Hepatocyte (in vitro differentiated cells): ENCODE results near the gene MFAP1. TPM values are rescaled to one million over a fixed set of nuclear protein-coding genes. Genes with fewer than 3 reads are reported as not detected.
"Not testable (repeated sequence)": the region's sequence is repeated elsewhere in the genome, so short reads cannot be mapped to it uniquely, and the experiment has no call there.

ENCODE experiments used
- DNase-seq: peaks from one replicate; pipeline ENCODE4 v3.0.0-alpha.2; 2016; ENCODE audit warnings: low spot score
- H2AFZ ChIP-seq: fragments of 200-600 bp; sonication (generic); 2 replicates; pipeline ENCODE4 v1.6.0; 2016; ENCODE audit warnings: antibody characterized with exemption, mild to moderate bottlenecking
- H3K27ac ChIP-seq: fragments of 200-600 bp; sonication (generic); 2 replicates; pipeline ENCODE4 v1.5.1; 2016; ENCODE audit warnings: mild to moderate bottlenecking
- H3K27me3 ChIP-seq: fragments of 200-600 bp; sonication (generic); 2 replicates; pipeline ENCODE4 v1.6.1; 2016
- H3K36me3 ChIP-seq: fragments of 200-600 bp; sonication (generic); replicated peaks from 2 replicates; pipeline ENCODE4 v1.5.1; 2016; ENCODE audit warnings: low read depth; ENCODE audit not compliant: insufficient read depth
- H3K4me1 ChIP-seq: fragments of 200-600 bp; sonication (generic); 2 replicates; pipeline ENCODE4 v1.5.1; 2016; ENCODE audit warnings: mild to moderate bottlenecking, moderate library complexity; ENCODE audit not compliant: insufficient read depth
- H3K4me2 ChIP-seq: fragments of 200-600 bp; sonication (generic); 2 replicates; pipeline ENCODE4 v1.6.0; 2016
- H3K4me3 ChIP-seq: fragments of 200-600 bp; sonication (generic); 2 replicates; pipeline ENCODE4 v1.5.1; 2016; ENCODE audit warnings: mild to moderate bottlenecking
- H3K79me2 ChIP-seq: fragments of 200-600 bp; sonication (generic); 2 replicates; pipeline ENCODE4 v1.6.0; 2017; ENCODE audit warnings: mild to moderate bottlenecking
- H3K9me2 ChIP-seq: fragments of 200-600 bp; sonication (generic); replicated peaks from 2 replicates; pipeline ENCODE4 v1.6.0; 2017; ENCODE audit warnings: mild to moderate bottlenecking; ENCODE audit not compliant: insufficient read depth
- H3K9me3 ChIP-seq: fragments of 200-600 bp; sonication (generic); 2 replicates; pipeline ENCODE4 v1.5.1; 2016; ENCODE audit warnings: low read depth, mild to moderate bottlenecking
- H4K20me1 ChIP-seq: fragments of 200-600 bp; sonication (generic); 2 replicates; pipeline ENCODE4 v1.6.0; 2016; ENCODE audit warnings: mild to moderate bottlenecking; ENCODE audit not compliant: insufficient read depth, poor library complexity, severe bottlenecking
- CTCF ChIP-seq: fragments of 200-600 bp; sonication (generic); IDR thresholded peaks from 2 replicates; pipeline ENCODE4 v1.5.1; 2016; ENCODE audit warnings: antibody characterized with exemption, mild to moderate bottlenecking; ENCODE audit not compliant: poor library complexity
- EZH2 ChIP-seq: fragments of 200-600 bp; sonication (generic); IDR thresholded peaks from 2 replicates; pipeline ENCODE4 v1.6.1; 2016; ENCODE audit warnings: antibody characterized with exemption, mild to moderate bottlenecking, borderline replicate concordance
- EZH2phosphoT487 ChIP-seq: fragments of 200-600 bp; sonication (generic); IDR thresholded peaks from one replicate; pipeline ENCODE4 v1.6.1; 2018; ENCODE audit warnings: antibody characterized with exemption, mild to moderate bottlenecking, low read depth, moderate library complexity; ENCODE audit not compliant: unreplicated experiment, severe bottlenecking
- WGBS: methylation state at CpG from one replicate; pipeline ENCODE4 v1.1.6; 2016; ENCODE audit warnings: low lambda C conversion rate; ENCODE audit errors: missing lambda C conversion rate; 5-methylcytosine and 5-hydroxymethylcytosine counted together
- polyA plus RNA-seq: library from polyadenylated mRNA; unstranded; fragments of >200 nt; fragmentation: Nextera tagmentation; extraction: Ambion mirVana; gene quantifications from 2 replicates; pipeline ENCODE4 v1.2.1, GENCODE V29; 2016
- total RNA-seq: library from RNA; depleted of rRNA; stranded (reverse); fragments of >200 nt; gene quantifications from 2 replicates; pipeline ENCODE4 v1.2.3, GENCODE V29; 2014

MFAP1 gene
- total and polyA plus RNA-seq, 2 experiments from 2014 or later = 26.9 to 36.9 TPM

GRCh38 chr15:43845421-43845820 lies 20.9 kb upstream of the MFAP1 start:
- Histone ChIP-seq H3K9me3 (no peaks in the 10 kb centered on the region), H3K9me2 (no peaks in the 10 kb centered on the region), H4K20me1 (no peaks in the 10 kb centered on the region), H3K27ac (no peak overlapping the region), H3K4me3 (no peak overlapping the region), H2AFZ (no peak overlapping the region), H3K4me1 (no peaks in the 10 kb centered on the region), H3K79me2 (no peaks in the 10 kb centered on the region), H3K4me2 (no peak overlapping the region), H3K27me3 (no peaks in the 10 kb centered on the region), H3K36me3 (no peaks in the 10 kb centered on the region)
- no peak for DNase-seq
- TF ChIP-seq EZH2 (no peak), CTCF (no peak), EZH2phosphoT487 (no peak)

GRCh38 chr15:43832485-43832884 lies 8.0 kb upstream of the MFAP1 start:
- not testable (repeated sequence) for DNase-seq

GRCh38 chr15:43831519-43832052 lies 7.1 kb upstream of the MFAP1 start:
- not testable (repeated sequence) for H3K79me2 ChIP-seq, H3K4me3 ChIP-seq, H3K27me3 ChIP-seq, H4K20me1 ChIP-seq, H3K4me2 ChIP-seq, H3K9me3 ChIP-seq, H3K4me1 ChIP-seq, H3K36me3 ChIP-seq, H3K27ac ChIP-seq, DNase-seq, H3K9me2 ChIP-seq, H2AFZ ChIP-seq
- WGBS = 94% methylated on average over 14 of the region's 14 CpGs

More at GRCh38 chr15:43832485-43832884, 8.0 kb upstream of the MFAP1 start:
- not testable (repeated sequence) for H3K9me2 ChIP-seq, H3K79me2 ChIP-seq, H3K4me3 ChIP-seq, H4K20me1 ChIP-seq, H3K27me3 ChIP-seq, H3K27ac ChIP-seq, H3K36me3 ChIP-seq, H3K9me3 ChIP-seq, H3K4me1 ChIP-seq, H2AFZ ChIP-seq, H3K4me2 ChIP-seq
- WGBS = 95% methylated on average over 6 of the region's 6 CpGs

- H3K4me2 ChIP-seq, H3K36me3 ChIP-seq, H3K9me2 ChIP-seq, H3K4me3 ChIP-seq, DNase-seq, H3K79me2 ChIP-seq, H3K27ac ChIP-seq, H3K9me3 ChIP-seq, H4K20me1 ChIP-seq, H3K27me3 ChIP-seq, H2AFZ ChIP-seq: not testable (repeated sequence)
- WGBS = 95% methylated on average over 9 of the region's 9 CpGs
- peaks cover 12% of the 10 kb centered on the region for H3K4me1 ChIP-seq
Measured at GRCh38 chr15:43830691-43831275, 6.3 kb upstream of the MFAP1 start.

- not testable (repeated sequence) for DNase-seq, H3K36me3 ChIP-seq, H3K9me2 ChIP-seq, H3K4me2 ChIP-seq, H4K20me1 ChIP-seq, H3K4me3 ChIP-seq, H2AFZ ChIP-seq, H3K27me3 ChIP-seq, H3K9me3 ChIP-seq, H3K27ac ChIP-seq
- H3K4me1 ChIP-seq = peaks cover 12% of the 10 kb centered on the region
- WGBS = 96% methylated on average over 9 of the region's 9 CpGs
- H3K79me2 ChIP-seq = peaks cover 10% of the 10 kb centered on the region
Measured at GRCh38 chr15:43829951-43830540, 5.6 kb upstream of the MFAP1 start.
